ENCODE results near the gene OR2T35.
"Not testable (repeated sequence)": the region's sequence is repeated elsewhere in the genome, so short reads cannot be mapped to it uniquely, and the experiment has no call there.

OR2T35 gene

GRCh38 chr1:248645178-248645577 is at the start of gene OR2T35:
Gene OR2T35 (minus strand): TSS chr1:248645278. CDS start chr1:248639258, 6,020 bp downstream.
- not testable (repeated sequence) for H3K4me2 ChIP-seq (ENCODE audit: low read depth, low read length)

GRCh38 chr1:248691567-248692155 is 46.6 kb upstream of the OR2T35 start:
- no peak overlapping the region for H2AFZ ChIP-seq (ENCODE audit: low read length)
- H3K9me2 ChIP-seq (replicated peaks; ENCODE audit: insufficient read depth, low read length) = no peaks in the 10 kb centered on the region
- H3K4me3 ChIP-seq (ENCODE audit: low read length) = no peak overlapping the region
- no peaks in the 10 kb centered on the region for H3F3A ChIP-seq (ENCODE audit: insufficient read depth, low read length)
- H3K9ac ChIP-seq (ENCODE audit: low read length) = no peak overlapping the region
- no peaks in the 10 kb centered on the region for H3K9me3 ChIP-seq (replicated peaks; ENCODE audit: insufficient read depth, low read length)
- H3K27ac ChIP-seq (ENCODE audit: low read length) = no peak overlapping the region
- H3K79me2 ChIP-seq (ENCODE audit: low read length) = no peaks in the 10 kb centered on the region
- H4K20me1 ChIP-seq (ENCODE audit: insufficient read depth, low read length) = no peaks in the 10 kb centered on the region
- no peak for TF ChIP-seq EZH2phosphoT487 (IDR thresholded peaks at IDR 0.05; ENCODE audit: low read length)
- TF ChIP-seq CTCF (IDR thresholded peaks at IDR 0.05; ENCODE audit: low read length) = no peak
- no peak for TF ChIP-seq EZH2 (optimal IDR thresholded peaks at IDR 0.05; ENCODE audit: low read depth, low read length)
- no peak overlapping the region for H3K4me2 ChIP-seq (ENCODE audit: low read depth, low read length)
- H3K27me3 ChIP-seq (replicated peaks; ENCODE audit: insufficient read depth, low read length) = no peaks in the 10 kb centered on the region
- no peaks in the 10 kb centered on the region for H3K36me3 ChIP-seq (replicated peaks; ENCODE audit: insufficient read depth, low read length)
- no peaks in the 10 kb centered on the region for H3K4me1 ChIP-seq (ENCODE audit: low read length)
- no peak for DNase-seq

More at GRCh38 chr1:248645178-248645577, at the start of gene OR2T35:
- H3K9me3 ChIP-seq (replicated peaks; ENCODE audit: insufficient read depth, low read length); H3K27ac ChIP-seq (ENCODE audit: low read length); DNase-seq; H3K27me3 ChIP-seq (replicated peaks; ENCODE audit: insufficient read depth, low read length); H3K4me3 ChIP-seq (ENCODE audit: low read length); H3K79me2 ChIP-seq (ENCODE audit: low read length); H2AFZ ChIP-seq (ENCODE audit: low read length); H3K4me1 ChIP-seq (ENCODE audit: low read length); H4K20me1 ChIP-seq (ENCODE audit: insufficient read depth, low read length); H3K9ac ChIP-seq (ENCODE audit: low read length); H3K9me2 ChIP-seq (replicated peaks; ENCODE audit: insufficient read depth, low read length); H3F3A ChIP-seq (ENCODE audit: insufficient read depth, low read length); H3K36me3 ChIP-seq (replicated peaks; ENCODE audit: insufficient read depth, low read length): not testable (repeated sequence)

- H3K36me3 ChIP-seq (replicated peaks; ENCODE audit: insufficient read depth, low read length) = no peaks in the 10 kb centered on the region
- DNase-seq = no peak
- H3K9ac ChIP-seq (ENCODE audit: low read length) = no peak overlapping the region
- no peaks in the 10 kb centered on the region for H4K20me1 ChIP-seq (ENCODE audit: insufficient read depth, low read length)
- H3K4me2 ChIP-seq (ENCODE audit: low read depth, low read length) = no peak overlapping the region
- H3K4me3 ChIP-seq (ENCODE audit: low read length) = no peak overlapping the region
- no peaks in the 10 kb centered on the region for H3K79me2 ChIP-seq (ENCODE audit: low read length)
- no peak overlapping the region for H3K27ac ChIP-seq (ENCODE audit: low read length)
- no peaks in the 10 kb centered on the region for H3F3A ChIP-seq (ENCODE audit: insufficient read depth, low read length)
- H3K9me2 ChIP-seq (replicated peaks; ENCODE audit: insufficient read depth, low read length) = no peaks in the 10 kb centered on the region
- no peaks in the 10 kb centered on the region for H3K27me3 ChIP-seq (replicated peaks; ENCODE audit: insufficient read depth, low read length)
- H2AFZ ChIP-seq (ENCODE audit: low read length) = no peak overlapping the region
- TF ChIP-seq CTCF (IDR thresholded peaks at IDR 0.05; ENCODE audit: low read length) = no peak
- TF ChIP-seq EZH2phosphoT487 (IDR thresholded peaks at IDR 0.05; ENCODE audit: low read length) = no peak
- no peaks in the 10 kb centered on the region for H3K9me3 ChIP-seq (replicated peaks; ENCODE audit: insufficient read depth, low read length)
- no peaks in the 10 kb centered on the region for H3K4me1 ChIP-seq (ENCODE audit: low read length)
Observed at GRCh38 chr1:248688527-248689298, 43.6 kb upstream of the OR2T35 start.

DNA sequence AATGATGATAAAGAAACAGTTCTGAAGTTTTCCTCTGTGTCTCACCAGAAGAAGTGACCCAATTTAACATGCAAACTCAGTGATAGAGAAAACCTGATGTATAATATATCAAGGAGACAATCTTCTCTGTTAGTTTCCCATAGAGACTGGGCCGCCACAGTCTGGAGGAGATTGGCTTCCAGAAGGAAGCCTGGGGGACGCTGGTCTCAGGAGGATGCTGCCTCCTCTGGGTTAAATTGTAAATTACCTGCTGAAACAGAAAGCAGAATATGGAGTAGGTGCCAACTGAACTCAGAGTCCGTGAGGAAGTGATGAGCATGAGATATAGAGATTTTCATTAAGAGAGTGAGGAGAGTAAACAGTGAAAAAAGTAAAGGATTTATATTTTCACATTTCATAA is 41.7 kb upstream of the OR2T35 start:
- peak; percentile 50 for DNase-seq

More for the DNA sequence above, 41.7 kb upstream of the OR2T35 start:
- H3K4me2 ChIP-seq (ENCODE audit: low read depth, low read length) = no peak overlapping the region
- no peaks in the 10 kb centered on the region for H3K36me3 ChIP-seq (replicated peaks; ENCODE audit: insufficient read depth, low read length)
- no peak overlapping the region for H3K27ac ChIP-seq (ENCODE audit: low read length)
- H3K9ac ChIP-seq (ENCODE audit: low read length) = no peak overlapping the region
- H3K79me2 ChIP-seq (ENCODE audit: low read length) = no peaks in the 10 kb centered on the region
- no peaks in the 10 kb centered on the region for H3K9me2 ChIP-seq (replicated peaks; ENCODE audit: insufficient read depth, low read length)
- TF ChIP-seq CTCF (IDR thresholded peaks at IDR 0.05; ENCODE audit: low read length) (peak; percentile 71), EZH2 (optimal IDR thresholded peaks at IDR 0.05; ENCODE audit: low read depth, low read length) (no peak)
- no peaks in the 10 kb centered on the region for H3K27me3 ChIP-seq (replicated peaks; ENCODE audit: insufficient read depth, low read length)
- no peaks in the 10 kb centered on the region for H3F3A ChIP-seq (ENCODE audit: insufficient read depth, low read length)
- H2AFZ ChIP-seq (ENCODE audit: low read length) = no peak overlapping the region
- no peaks in the 10 kb centered on the region for H4K20me1 ChIP-seq (ENCODE audit: insufficient read depth, low read length)
- no peak overlapping the region for H3K4me3 ChIP-seq (ENCODE audit: low read length)
- no peaks in the 10 kb centered on the region for H3K9me3 ChIP-seq (replicated peaks; ENCODE audit: insufficient read depth, low read length)
- no peaks in the 10 kb centered on the region for H3K4me1 ChIP-seq (ENCODE audit: low read length)

All from MM.1S (cell line).